GM23338 (cell line): ENCODE measurements around the gene USP31. TPM values are rescaled to one million over a fixed set of nuclear protein-coding genes. Genes with fewer than 3 reads are reported as not detected.
A peak's percentile ranks its signal among the peaks of the same experiment; 100 is the strongest.

Experiments used
- ATAC-seq: fragments of 200-7000 bp; cut with Tn5 transposase; 3 replicates; pipeline ENCODE4 v1.9.1; 2020
- DNase-seq: peaks from one replicate; pipeline ENCODE4 v3.0.0-alpha.2; 2015; ENCODE audit warnings: low spot score
- H2AFZ ChIP-seq: fragments of 200-600 bp; sonication (generic); 2 replicates; pipeline ENCODE4 v1.8.0; 2016; ENCODE audit warnings: antibody characterized with exemption, mild to moderate bottlenecking, moderate library complexity
- H3F3A ChIP-seq: fragments of 200-600 bp; sonication (generic); replicated peaks from 2 replicates; pipeline ENCODE4 v1.8.0; 2017; ENCODE audit warnings: antibody characterized with exemption, mixed run types, low read depth
- H3K27ac ChIP-seq: fragments of 200-600 bp; sonication (generic); 2 replicates; pipeline ENCODE4 v1.6.1; 2016; ENCODE audit warnings: low read depth
- H3K27me3 ChIP-seq: fragments of 200-600 bp; sonication (generic); 2 replicates; pipeline ENCODE4 v1.8.0; 2016; ENCODE audit warnings: mild to moderate bottlenecking, mixed run types, moderate library complexity; ENCODE audit not compliant: insufficient read depth
- H3K36me3 ChIP-seq: fragments of 200-600 bp; sonication (generic); 2 replicates; pipeline ENCODE4 v1.8.0; 2016; ENCODE audit warnings: mild to moderate bottlenecking; ENCODE audit not compliant: insufficient read depth
- H3K4me1 ChIP-seq: fragments of 200-600 bp; sonication (generic); 2 replicates; pipeline ENCODE4 v1.8.0; 2016; ENCODE audit warnings: mild to moderate bottlenecking, moderate library complexity; ENCODE audit not compliant: insufficient read depth
- H3K4me2 ChIP-seq: fragments of 200-600 bp; sonication (generic); 2 replicates; pipeline ENCODE4 v1.7.1; 2017; ENCODE audit warnings: mixed run types
- H3K4me3 ChIP-seq: fragments of 200-600 bp; sonication (generic); 2 replicates; pipeline ENCODE4 v1.6.1; 2016; ENCODE audit warnings: mixed run types
- H3K79me2 ChIP-seq: fragments of 200-600 bp; sonication (generic); replicated peaks from 2 replicates; pipeline ENCODE4 v1.8.0; 2017; ENCODE audit warnings: mild to moderate bottlenecking; ENCODE audit not compliant: insufficient read depth
- H3K9me2 ChIP-seq: fragments of 200-600 bp; sonication (generic); 2 replicates; pipeline ENCODE4 v1.8.0; 2017; ENCODE audit not compliant: insufficient read depth
- H4K20me1 ChIP-seq: fragments of 200-600 bp; sonication (generic); replicated peaks from 2 replicates; pipeline ENCODE4 v1.8.0; 2017; ENCODE audit warnings: mild to moderate bottlenecking; ENCODE audit not compliant: insufficient read depth
- H3K27ac Mint-ChIP-seq: 2 replicates; pipeline ENCODE4 v1.8.0; 2020; ENCODE audit warnings: inconsistent platforms, mild to moderate bottlenecking, moderate library complexity, mixed read lengths
- H3K27me3 Mint-ChIP-seq: 3 replicates; pipeline ENCODE4 v1.8.0; 2022; ENCODE audit warnings: low read depth, mild to moderate bottlenecking, moderate library complexity, mixed read lengths, inconsistent platforms; ENCODE audit not compliant: insufficient read depth, poor library complexity
- H3K36me3 Mint-ChIP-seq: 3 replicates; pipeline ENCODE4 v1.8.0; 2021; ENCODE audit warnings: low read depth, mild to moderate bottlenecking, inconsistent platforms, moderate library complexity, mixed read lengths
- H3K4me1 Mint-ChIP-seq: 3 replicates; pipeline ENCODE4 v1.8.0; 2020; ENCODE audit warnings: mild to moderate bottlenecking, inconsistent platforms, mixed read lengths
- H3K4me3 Mint-ChIP-seq: 3 replicates; pipeline ENCODE4 v1.8.0; 2021; ENCODE audit warnings: moderate library complexity, mild to moderate bottlenecking, inconsistent platforms, mixed read lengths
- H3K9me3 Mint-ChIP-seq: 3 replicates; pipeline ENCODE4 v1.8.0; 2020; ENCODE audit warnings: moderate library complexity, mild to moderate bottlenecking, inconsistent platforms, mixed read lengths
- CREB1 ChIP-seq: fragments of 250-450 bp; sonication (Bioruptor Pico); IDR thresholded peaks from 2 replicates; pipeline ENCODE4 v1.5.0; 2020; ENCODE audit warnings: low read depth, mild to moderate bottlenecking, moderate library complexity
- EZH2 ChIP-seq: fragments of 200-600 bp; sonication (generic); IDR thresholded peaks from one replicate; pipeline ENCODE4 v1.8.0; 2017; ENCODE audit warnings: antibody characterized with exemption, mild to moderate bottlenecking, low read depth; ENCODE audit not compliant: unreplicated experiment
- EZH2phosphoT487 ChIP-seq: fragments of 200-600 bp; sonication (generic); IDR thresholded peaks from one replicate; pipeline ENCODE4 v1.8.1; 2018; ENCODE audit warnings: antibody characterized with exemption; ENCODE audit not compliant: unreplicated experiment
- JUNB ChIP-seq: IDR thresholded peaks from one replicate; pipeline ENCODE4 v1.6.1; 2016; ENCODE audit warnings: antibody characterized with exemption; ENCODE audit not compliant: unreplicated experiment
- NANOG ChIP-seq: IDR thresholded peaks from 2 replicates; pipeline ENCODE4 v1.6.1; 2016; ENCODE audit warnings: antibody characterized with exemption, borderline replicate concordance
- POLR2AphosphoS5 ChIP-seq: IDR thresholded peaks from 2 replicates; pipeline ENCODE4 v1.6.1; 2016; ENCODE audit warnings: antibody characterized with exemption, low read depth
- STAT1 ChIP-seq: IDR thresholded peaks from one replicate; pipeline ENCODE4 v1.6.1; 2016; ENCODE audit warnings: antibody characterized with exemption; ENCODE audit not compliant: unreplicated experiment
- ZNF114 ChIP-seq: fragments of 250-450 bp; sonication (Bioruptor Pico); IDR thresholded peaks from 2 replicates; pipeline ENCODE4 v1.5.0; 2020; ENCODE audit warnings: mild to moderate bottlenecking, moderate library complexity
- ZNF331 ChIP-seq: fragments of 250-450 bp; sonication (Bioruptor Pico); IDR thresholded peaks from 2 replicates; pipeline ENCODE4 v1.5.0; 2020; ENCODE audit warnings: low read depth, mild to moderate bottlenecking, moderate library complexity
- polyA plus RNA-seq: library from polyadenylated mRNA; unstranded; fragments of >200 nt; fragmentation: Nextera tagmentation; extraction: Ambion mirVana; gene quantifications from 2 replicates; pipeline ENCODE4 v1.2.1, GENCODE V29; 2016
- total RNA-seq: library from RNA; depleted of rRNA; stranded (reverse); fragments of >200 nt; shearing (Covaris generic); gene quantifications from 2 replicates; pipeline ENCODE4 v1.2.3, GENCODE V29; 2014
- TF ChIP-seq, protein P1 (sequence below): IDR thresholded peaks from one replicate; pipeline ENCODE4 v1.6.1; 2018; ENCODE audit warnings: antibody characterized with exemption; ENCODE audit not compliant: unreplicated experiment
- TF ChIP-seq, protein P2 (sequence below): IDR thresholded peaks from 2 replicates; pipeline ENCODE4 v1.6.1; 2016; ENCODE audit warnings: antibody characterized with exemption
- TF ChIP-seq, protein P3 (sequence below): fragments of 250-450 bp; sonication (Bioruptor Pico); IDR thresholded peaks from 2 replicates; pipeline ENCODE4 v1.5.0; 2020; ENCODE audit warnings: mild to moderate bottlenecking, moderate library complexity
- TF ChIP-seq, protein P4 (sequence below), 2 experiments: fragments of 200-600 bp in 1 of 2; sonication (generic) in 1 of 2; conservative IDR thresholded peaks; 2 replicates each; pipeline versions ENCODE4 v1.5.1 to v1.6.1; 2016 to 2017; ENCODE audit warnings: antibody characterized with exemption in 2 of 2, low read depth in 2 of 2, mild to moderate bottlenecking in 2 of 2, moderate library complexity in 1 of 2

USP31 gene
- total and polyA plus RNA-seq, 2 experiments from 2014 or later: 4.3 to 17.9 TPM

DNA sequence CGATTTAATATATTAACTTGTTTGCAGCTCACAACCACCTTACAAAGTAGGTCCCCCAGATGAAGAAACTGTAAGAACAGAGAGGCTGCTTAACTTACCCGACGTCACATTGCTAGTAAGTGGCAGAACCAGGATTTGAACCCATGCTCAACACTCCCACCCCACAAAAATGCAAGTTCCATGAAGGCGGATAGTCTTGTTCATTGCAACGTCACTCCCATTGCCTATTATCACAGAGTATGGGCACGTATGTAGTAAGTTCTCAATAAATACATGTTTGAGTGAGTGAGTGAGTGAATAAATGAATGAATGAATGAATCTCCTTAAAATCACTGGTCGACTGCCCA, 1.1 kb downstream of the USP31 start:
- H3K4me3 Mint-ChIP-seq: peak overlapping the region; percentile 94
- no peaks in the 10 kb centered on the region for H3F3A ChIP-seq
- H3K79me2 ChIP-seq: peaks cover 52% of the 10 kb centered on the region
- no peak overlapping the region for H3K27ac ChIP-seq
- peaks cover 26% of the 10 kb centered on the region for H4K20me1 ChIP-seq
- peak overlapping the region; percentile 78 for H2AFZ ChIP-seq
- DNase-seq: no peak
- TF ChIP-seq, protein P1, sequence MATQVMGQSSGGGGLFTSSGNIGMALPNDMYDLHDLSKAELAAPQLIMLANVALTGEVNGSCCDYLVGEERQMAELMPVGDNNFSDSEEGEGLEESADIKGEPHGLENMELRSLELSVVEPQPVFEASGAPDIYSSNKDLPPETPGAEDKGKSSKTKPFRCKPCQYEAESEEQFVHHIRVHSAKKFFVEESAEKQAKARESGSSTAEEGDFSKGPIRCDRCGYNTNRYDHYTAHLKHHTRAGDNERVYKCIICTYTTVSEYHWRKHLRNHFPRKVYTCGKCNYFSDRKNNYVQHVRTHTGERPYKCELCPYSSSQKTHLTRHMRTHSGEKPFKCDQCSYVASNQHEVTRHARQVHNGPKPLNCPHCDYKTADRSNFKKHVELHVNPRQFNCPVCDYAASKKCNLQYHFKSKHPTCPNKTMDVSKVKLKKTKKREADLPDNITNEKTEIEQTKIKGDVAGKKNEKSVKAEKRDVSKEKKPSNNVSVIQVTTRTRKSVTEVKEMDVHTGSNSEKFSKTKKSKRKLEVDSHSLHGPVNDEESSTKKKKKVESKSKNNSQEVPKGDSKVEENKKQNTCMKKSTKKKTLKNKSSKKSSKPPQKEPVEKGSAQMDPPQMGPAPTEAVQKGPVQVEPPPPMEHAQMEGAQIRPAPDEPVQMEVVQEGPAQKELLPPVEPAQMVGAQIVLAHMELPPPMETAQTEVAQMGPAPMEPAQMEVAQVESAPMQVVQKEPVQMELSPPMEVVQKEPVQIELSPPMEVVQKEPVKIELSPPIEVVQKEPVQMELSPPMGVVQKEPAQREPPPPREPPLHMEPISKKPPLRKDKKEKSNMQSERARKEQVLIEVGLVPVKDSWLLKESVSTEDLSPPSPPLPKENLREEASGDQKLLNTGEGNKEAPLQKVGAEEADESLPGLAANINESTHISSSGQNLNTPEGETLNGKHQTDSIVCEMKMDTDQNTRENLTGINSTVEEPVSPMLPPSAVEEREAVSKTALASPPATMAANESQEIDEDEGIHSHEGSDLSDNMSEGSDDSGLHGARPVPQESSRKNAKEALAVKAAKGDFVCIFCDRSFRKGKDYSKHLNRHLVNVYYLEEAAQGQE: no peak
- TF ChIP-seq, protein P2, sequence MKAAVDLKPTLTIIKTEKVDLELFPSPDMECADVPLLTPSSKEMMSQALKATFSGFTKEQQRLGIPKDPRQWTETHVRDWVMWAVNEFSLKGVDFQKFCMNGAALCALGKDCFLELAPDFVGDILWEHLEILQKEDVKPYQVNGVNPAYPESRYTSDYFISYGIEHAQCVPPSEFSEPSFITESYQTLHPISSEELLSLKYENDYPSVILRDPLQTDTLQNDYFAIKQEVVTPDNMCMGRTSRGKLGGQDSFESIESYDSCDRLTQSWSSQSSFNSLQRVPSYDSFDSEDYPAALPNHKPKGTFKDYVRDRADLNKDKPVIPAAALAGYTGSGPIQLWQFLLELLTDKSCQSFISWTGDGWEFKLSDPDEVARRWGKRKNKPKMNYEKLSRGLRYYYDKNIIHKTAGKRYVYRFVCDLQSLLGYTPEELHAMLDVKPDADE: no peak
- no peak for TF ChIP-seq ZNF331
- TF ChIP-seq CREB1 (CRISPR knock-in tag): no peak
- TF ChIP-seq, protein P3, sequence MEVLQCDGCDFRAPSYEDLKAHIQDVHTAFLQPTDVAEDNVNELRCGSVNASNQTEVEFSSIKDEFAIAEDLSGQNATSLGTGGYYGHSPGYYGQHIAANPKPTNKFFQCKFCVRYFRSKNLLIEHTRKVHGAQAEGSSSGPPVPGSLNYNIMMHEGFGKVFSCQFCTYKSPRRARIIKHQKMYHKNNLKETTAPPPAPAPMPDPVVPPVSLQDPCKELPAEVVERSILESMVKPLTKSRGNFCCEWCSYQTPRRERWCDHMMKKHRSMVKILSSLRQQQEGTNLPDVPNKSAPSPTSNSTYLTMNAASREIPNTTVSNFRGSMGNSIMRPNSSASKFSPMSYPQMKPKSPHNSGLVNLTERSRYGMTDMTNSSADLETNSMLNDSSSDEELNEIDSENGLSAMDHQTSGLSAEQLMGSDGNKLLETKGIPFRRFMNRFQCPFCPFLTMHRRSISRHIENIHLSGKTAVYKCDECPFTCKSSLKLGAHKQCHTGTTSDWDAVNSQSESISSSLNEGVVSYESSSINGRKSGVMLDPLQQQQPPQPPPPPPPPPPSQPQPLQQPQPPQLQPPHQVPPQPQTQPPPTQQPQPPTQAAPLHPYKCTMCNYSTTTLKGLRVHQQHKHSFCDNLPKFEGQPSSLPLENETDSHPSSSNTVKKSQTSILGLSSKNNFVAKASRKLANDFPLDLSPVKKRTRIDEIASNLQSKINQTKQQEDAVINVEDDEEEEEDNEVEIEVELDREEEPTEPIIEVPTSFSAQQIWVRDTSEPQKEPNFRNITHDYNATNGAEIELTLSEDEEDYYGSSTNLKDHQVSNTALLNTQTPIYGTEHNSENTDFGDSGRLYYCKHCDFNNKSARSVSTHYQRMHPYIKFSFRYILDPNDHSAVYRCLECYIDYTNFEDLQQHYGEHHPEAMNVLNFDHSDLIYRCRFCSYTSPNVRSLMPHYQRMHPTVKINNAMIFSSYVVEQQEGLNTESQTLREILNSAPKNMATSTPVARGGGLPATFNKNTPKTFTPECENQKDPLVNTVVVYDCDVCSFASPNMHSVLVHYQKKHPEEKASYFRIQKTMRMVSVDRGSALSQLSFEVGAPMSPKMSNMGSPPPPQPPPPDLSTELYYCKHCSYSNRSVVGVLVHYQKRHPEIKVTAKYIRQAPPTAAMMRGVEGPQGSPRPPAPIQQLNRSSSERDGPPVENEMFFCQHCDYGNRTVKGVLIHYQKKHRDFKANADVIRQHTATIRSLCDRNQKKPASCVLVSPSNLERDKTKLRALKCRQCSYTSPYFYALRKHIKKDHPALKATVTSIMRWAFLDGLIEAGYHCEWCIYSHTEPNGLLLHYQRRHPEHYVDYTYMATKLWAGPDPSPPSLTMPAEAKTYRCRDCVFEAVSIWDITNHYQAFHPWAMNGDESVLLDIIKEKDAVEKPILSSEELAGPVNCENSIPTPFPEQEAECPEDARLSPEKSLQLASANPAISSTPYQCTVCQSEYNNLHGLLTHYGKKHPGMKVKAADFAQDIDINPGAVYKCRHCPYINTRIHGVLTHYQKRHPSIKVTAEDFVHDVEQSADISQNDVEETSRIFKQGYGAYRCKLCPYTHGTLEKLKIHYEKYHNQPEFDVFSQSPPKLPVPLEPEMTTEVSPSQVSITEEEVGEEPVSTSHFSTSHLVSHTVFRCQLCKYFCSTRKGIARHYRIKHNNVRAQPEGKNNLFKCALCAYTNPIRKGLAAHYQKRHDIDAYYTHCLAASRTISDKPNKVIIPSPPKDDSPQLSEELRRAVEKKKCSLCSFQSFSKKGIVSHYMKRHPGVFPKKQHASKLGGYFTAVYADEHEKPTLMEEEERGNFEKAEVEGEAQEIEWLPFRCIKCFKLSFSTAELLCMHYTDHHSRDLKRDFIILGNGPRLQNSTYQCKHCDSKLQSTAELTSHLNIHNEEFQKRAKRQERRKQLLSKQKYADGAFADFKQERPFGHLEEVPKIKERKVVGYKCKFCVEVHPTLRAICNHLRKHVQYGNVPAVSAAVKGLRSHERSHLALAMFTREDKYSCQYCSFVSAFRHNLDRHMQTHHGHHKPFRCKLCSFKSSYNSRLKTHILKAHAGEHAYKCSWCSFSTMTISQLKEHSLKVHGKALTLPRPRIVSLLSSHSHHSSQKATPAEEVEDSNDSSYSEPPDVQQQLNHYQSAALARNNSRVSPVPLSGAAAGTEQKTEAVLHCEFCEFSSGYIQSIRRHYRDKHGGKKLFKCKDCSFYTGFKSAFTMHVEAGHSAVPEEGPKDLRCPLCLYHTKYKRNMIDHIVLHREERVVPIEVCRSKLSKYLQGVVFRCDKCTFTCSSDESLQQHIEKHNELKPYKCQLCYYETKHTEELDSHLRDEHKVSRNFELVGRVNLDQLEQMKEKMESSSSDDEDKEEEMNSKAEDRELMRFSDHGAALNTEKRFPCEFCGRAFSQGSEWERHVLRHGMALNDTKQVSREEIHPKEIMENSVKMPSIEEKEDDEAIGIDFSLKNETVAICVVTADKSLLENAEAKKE (CRISPR knock-in tag): no peak
- TF ChIP-seq, protein P4, sequence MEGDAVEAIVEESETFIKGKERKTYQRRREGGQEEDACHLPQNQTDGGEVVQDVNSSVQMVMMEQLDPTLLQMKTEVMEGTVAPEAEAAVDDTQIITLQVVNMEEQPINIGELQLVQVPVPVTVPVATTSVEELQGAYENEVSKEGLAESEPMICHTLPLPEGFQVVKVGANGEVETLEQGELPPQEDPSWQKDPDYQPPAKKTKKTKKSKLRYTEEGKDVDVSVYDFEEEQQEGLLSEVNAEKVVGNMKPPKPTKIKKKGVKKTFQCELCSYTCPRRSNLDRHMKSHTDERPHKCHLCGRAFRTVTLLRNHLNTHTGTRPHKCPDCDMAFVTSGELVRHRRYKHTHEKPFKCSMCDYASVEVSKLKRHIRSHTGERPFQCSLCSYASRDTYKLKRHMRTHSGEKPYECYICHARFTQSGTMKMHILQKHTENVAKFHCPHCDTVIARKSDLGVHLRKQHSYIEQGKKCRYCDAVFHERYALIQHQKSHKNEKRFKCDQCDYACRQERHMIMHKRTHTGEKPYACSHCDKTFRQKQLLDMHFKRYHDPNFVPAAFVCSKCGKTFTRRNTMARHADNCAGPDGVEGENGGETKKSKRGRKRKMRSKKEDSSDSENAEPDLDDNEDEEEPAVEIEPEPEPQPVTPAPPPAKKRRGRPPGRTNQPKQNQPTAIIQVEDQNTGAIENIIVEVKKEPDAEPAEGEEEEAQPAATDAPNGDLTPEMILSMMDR (conservative IDR thresholded peaks at IDR 0.05; ENCODE audit: low read depth in 2 of 2): no peak
- TF ChIP-seq NANOG: no peak
- no peak for TF ChIP-seq POLR2AphosphoS5
- TF ChIP-seq EZH2phosphoT487: no peak
- TF ChIP-seq JUNB: no peak
- TF ChIP-seq EZH2: no peak
- TF ChIP-seq STAT1: no peak
- TF ChIP-seq ZNF114 (CRISPR knock-in tag): no peak
- H3K27ac Mint-ChIP-seq: no peak overlapping the region
- H3K9me2 ChIP-seq: no peaks in the 10 kb centered on the region
- peaks cover 6% of the 10 kb centered on the region for H3K27me3 Mint-ChIP-seq
- peaks cover 42% of the 10 kb centered on the region for H3K4me1 Mint-ChIP-seq
- H3K4me2 ChIP-seq: peak overlapping the region; percentile 91
- H3K4me3 ChIP-seq: peak overlapping the region; percentile 86
- peaks cover 8% of the 10 kb centered on the region; the same call in 1 of the 2 replicates for H3K27me3 ChIP-seq
- H3K9me3 Mint-ChIP-seq: no peaks in the 10 kb centered on the region; the same call in 2 of the 3 replicates
- peaks cover 41% of the 10 kb centered on the region for H3K4me1 ChIP-seq
- ATAC-seq: no peak
- no peaks in the 10 kb centered on the region for H3K36me3 ChIP-seq
- peaks cover 5% of the 10 kb centered on the region; the same call in 1 of the 3 replicates for H3K36me3 Mint-ChIP-seq
